HCT116 (cell line): ENCODE measurements around the gene OASL. TPM values are rescaled to one million over a fixed set of nuclear protein-coding genes. Genes with fewer than 3 reads are reported as not detected.

Experiments
- ATAC-seq: fragments of 200-7000 bp; cut with Tn5 transposase; 2 replicates; pipeline ENCODE4 v1.9.1; 2020; ENCODE audit warnings: mild to moderate bottlenecking, moderate library complexity
- BruUV-seq: library from RNA; stranded (reverse); fragments of 400-500 nt; replicated peaks from 2 replicates; lab custom pipeline; 2021; lab: Mats Ljungman, UMichigan
- CTCF ChIA-PET: fragments of 300-600 bp; sonication (Branson Sonifier 250); formaldehyde crosslinking; loops from one replicate; lab custom pipeline; 2021; ENCODE audit warnings: antibody characterized with exemption; lab: Charles Lee
- POLR2A ChIA-PET: fragments of 300-600, 350-600 bp; sonication (Branson Sonifier 250); formaldehyde crosslinking; loops from one replicate; lab custom pipeline; 2021; ENCODE audit warnings: antibody characterized with exemption; lab: Charles Lee
- RAD21 ChIA-PET, 2 experiments: fragments of 300-600 bp; sonication (Branson Sonifier 250); formaldehyde crosslinking; loops; one replicate each; lab custom pipeline; 2023; ENCODE audit warnings: low total read pairs in 2 of 2; ENCODE audit not compliant: uncharacterized antibody in 2 of 2, unreplicated experiment in 2 of 2, low non-redundant PET in 1 of 2; lab: Charles Lee
- DNase-seq: peaks from one replicate; pipeline ENCODE4 v3.0.0-alpha.2; 2010; ENCODE audit warnings: low read depth, low spot score
- H2AFZ ChIP-seq: fragments of 200-600 bp; shearing (Covaris generic), sonication (generic); 2 replicates; pipeline ENCODE4 v1.6.1; 2017; ENCODE audit warnings: low read depth, mixed run types, mixed read lengths, antibody characterized with exemption, low read length; ENCODE audit not compliant: poor library complexity, severe bottlenecking
- H3K27ac ChIP-seq: 2 replicates; pipeline ENCODE4 v1.5.1; 2012; ENCODE audit warnings: low read depth, low read length
- H3K27me3 ChIP-seq: fragments of 200-600 bp; sonication (generic); 2 replicates; pipeline ENCODE4 v1.6.1; 2016; ENCODE audit warnings: mixed run types, low read length, mixed read lengths; ENCODE audit not compliant: insufficient read depth
- H3K36me3 ChIP-seq, 2 experiments: fragments of 200-500 bp in 1 of 2; fragments of 200-600 bp in 1 of 2; sonication (Bioruptor generic) in 1 of 2; sonication (generic) in 1 of 2; 2 replicates each; pipeline versions ENCODE4 v1.5.1 to v1.6.1; 2014 to 2016; ENCODE audit warnings: low read length in 2 of 2, inconsistent platforms in 1 of 2, mixed read lengths in 1 of 2, mixed run types in 1 of 2; ENCODE audit not compliant: insufficient read depth in 2 of 2, control insufficient read depth in 1 of 2
- H3K4me1 ChIP-seq, 2 experiments: fragments of 200-600 bp in 1 of 2; sonication (generic) in 1 of 2; 2 replicates each; pipeline versions ENCODE4 v1.5.1 to v1.6.1; 2012 to 2017; ENCODE audit warnings: low read length in 2 of 2, inconsistent platforms in 1 of 2, mild to moderate bottlenecking in 1 of 2, mixed read lengths in 1 of 2, mixed run types in 1 of 2, moderate library complexity in 1 of 2; ENCODE audit not compliant: insufficient read depth in 2 of 2, control insufficient read depth in 1 of 2
- H3K4me2 ChIP-seq: fragments of 200-600 bp; sonication (generic); 2 replicates; pipeline ENCODE4 v1.6.1; 2017; ENCODE audit warnings: mixed run types, low read length, mixed read lengths
- H3K4me3 ChIP-seq, 2 experiments: fragments of 200-600 bp in 1 of 2; sonication (generic) in 1 of 2; replicated peaks in 1 of 2; 2 replicates each; pipeline ENCODE4 v1.5.1; 2011 to 2016; ENCODE audit warnings: low read length in 2 of 2, control low read depth in 1 of 2, low read depth in 1 of 2, mild to moderate bottlenecking in 1 of 2, mixed read lengths in 1 of 2, mixed run types in 1 of 2
- H3K79me2 ChIP-seq: fragments of 200-600 bp; sonication (generic); 2 replicates; pipeline ENCODE4 v1.6.1; 2017; ENCODE audit warnings: mild to moderate bottlenecking, mixed run types, low read length, moderate library complexity, mixed read lengths; ENCODE audit not compliant: insufficient read depth
- H3K9ac ChIP-seq: fragments of 200-600 bp; sonication (generic); 2 replicates; pipeline ENCODE4 v1.6.1; 2016; ENCODE audit warnings: low read length, mixed read lengths
- H3K9me2 ChIP-seq: fragments of 200-600 bp; sonication (generic), shearing (Covaris generic); 2 replicates; pipeline ENCODE4 v1.6.1; 2017; ENCODE audit warnings: mixed run types, mild to moderate bottlenecking, moderate library complexity; ENCODE audit not compliant: insufficient read depth
- H3K9me3 ChIP-seq, 2 experiments: fragments of 200-500 bp in 1 of 2; fragments of 200-600 bp in 1 of 2; sonication (Bioruptor generic) in 1 of 2; sonication (generic) in 1 of 2; 2 replicates each; pipeline ENCODE4 v1.6.1; 2014 to 2017; ENCODE audit warnings: low read length in 2 of 2, mixed read lengths in 2 of 2, inconsistent platforms in 1 of 2, low read depth in 1 of 2, mild to moderate bottlenecking in 1 of 2, mixed run types in 1 of 2, moderate library complexity in 1 of 2; ENCODE audit not compliant: control insufficient read depth in 1 of 2, insufficient read depth in 1 of 2
- H4K20me1 ChIP-seq: fragments of 200-600 bp; sonication (generic), shearing (Covaris generic); 2 replicates; pipeline ENCODE4 v1.6.1; 2017; ENCODE audit warnings: mixed run types, mild to moderate bottlenecking, moderate library complexity; ENCODE audit not compliant: insufficient read depth
- CBX3 ChIP-seq: IDR thresholded peaks from 2 replicates; pipeline ENCODE4 v1.6.1; 2012; ENCODE audit warnings: low read depth
- CEBPB ChIP-seq: IDR thresholded peaks from 2 replicates; pipeline ENCODE4 v1.6.1; 2012; ENCODE audit warnings: low read depth
- CTCF ChIP-seq, 3 experiments: fragments of 200-600 bp in 1 of 3; sonication (generic) in 1 of 3; IDR thresholded peaks in 2 of 3; conservative IDR thresholded peaks in 1 of 3; 2 replicates each; pipeline ENCODE4 v1.5.1; 2012 to 2017; ENCODE audit warnings: low read depth in 2 of 3, low read length in 2 of 3, antibody characterized with exemption in 1 of 3, borderline replicate concordance in 1 of 3, control low read depth in 1 of 3, mild to moderate bottlenecking in 1 of 3, mixed read lengths in 1 of 3, mixed run types in 1 of 3, moderate library complexity in 1 of 3; ENCODE audit not compliant: insufficient read depth in 1 of 3
- EGR1 ChIP-seq: IDR thresholded peaks from 2 replicates; pipeline ENCODE4 v1.6.1; 2012; ENCODE audit warnings: low read depth
- ELF1 ChIP-seq: IDR thresholded peaks from 2 replicates; pipeline ENCODE4 v1.6.1; 2012; ENCODE audit warnings: low read depth, borderline replicate concordance
- EZH2 ChIP-seq: fragments of 200-600 bp; sonication (generic); IDR thresholded peaks from 2 replicates; pipeline ENCODE4 v1.6.1; 2017; ENCODE audit warnings: antibody characterized with exemption, mixed run types
- MAX ChIP-seq: IDR thresholded peaks from 2 replicates; pipeline ENCODE4 v1.6.1; 2012
- POLR2A ChIP-seq: IDR thresholded peaks from 2 replicates; pipeline ENCODE4 v1.7.0; 2011; ENCODE audit warnings: borderline replicate concordance; ENCODE audit not compliant: insufficient read depth, insufficient read length; ENCODE audit errors: extremely low read depth
- RAD21 ChIP-seq: IDR thresholded peaks from 2 replicates; pipeline ENCODE4 v1.6.1; 2012; ENCODE audit warnings: low read depth, mild to moderate bottlenecking
- REST ChIP-seq: IDR thresholded peaks from 2 replicates; pipeline ENCODE4 v1.6.1; 2012; ENCODE audit warnings: low read depth
- SIN3A ChIP-seq: IDR thresholded peaks from 2 replicates; pipeline ENCODE4 v1.6.1; 2012; ENCODE audit warnings: low read depth
- SP1 ChIP-seq: IDR thresholded peaks from 2 replicates; pipeline ENCODE4 v1.6.1; 2012; ENCODE audit warnings: low read depth
- SRF ChIP-seq: IDR thresholded peaks from 2 replicates; pipeline ENCODE4 v1.6.1; 2012; ENCODE audit warnings: low read depth
- TCF7L2 ChIP-seq: IDR thresholded peaks from 2 replicates; pipeline ENCODE4 v1.7.0; 2011; ENCODE audit warnings: borderline replicate concordance, inconsistent platforms; ENCODE audit not compliant: insufficient read depth, insufficient read length; ENCODE audit errors: extremely low read depth
- YY1 ChIP-seq: IDR thresholded peaks from 2 replicates; pipeline ENCODE4 v1.6.1; 2011; ENCODE audit warnings: low read length, low read depth, moderate library complexity, mild to moderate bottlenecking; ENCODE audit not compliant: insufficient replicate concordance; ENCODE audit errors: extremely low read depth
- ZNF274 ChIP-seq: fragments of 200-500 bp; sonication (Bioruptor generic); IDR thresholded peaks from 2 replicates; pipeline ENCODE4 v1.6.1; 2014; ENCODE audit warnings: mild to moderate bottlenecking, low read depth, low read length, inconsistent platforms
- intact Hi-C: fragments of 100-400 bp; cut with micrococcal nuclease; formaldehyde crosslinking; loops from 2 replicates; pipeline ENCODE4 v1.10.0; 2022
- total RNA-seq: library from RNA; stranded (reverse); gene quantifications from one replicate; pipeline ENCODE4 v1.2.1, GENCODE V29; 2021; ENCODE audit not compliant: unreplicated experiment

The OASL gene
- total RNA-seq, 1 experiment from 2014 or later = 4.1 TPM

- no peaks in the 10 kb centered on the region for H3K27me3 ChIP-seq
- H3K9me3 ChIP-seq = no peaks in the 10 kb centered on the region
- BruUV-seq = no TSS peak
- H4K20me1 ChIP-seq = no peaks in the 10 kb centered on the region
- TF ChIP-seq SRF = no peak
- no peak for TF ChIP-seq EZH2
- no peak for TF ChIP-seq EGR1
- TF ChIP-seq TCF7L2 = no peak
- TF ChIP-seq, all 23 proteins: peak for 0
- ChIA-PET CTCF (no interaction called here), POLR2A (no interaction called here), RAD21 (no interaction called here)
- no peak overlapping the region for H3K4me3 ChIP-seq
- no peak overlapping the region for H3K4me2 ChIP-seq
- H2AFZ ChIP-seq = no peak overlapping the region
- H3K9me2 ChIP-seq = no peaks in the 10 kb centered on the region
- no peaks in the 10 kb centered on the region for H3K36me3 ChIP-seq
- no peak overlapping the region for H3K9ac ChIP-seq
- no peak overlapping the region for H3K27ac ChIP-seq
- intact Hi-C loops = no loop called here
- no peak for DNase-seq
- ATAC-seq = no peak
- no peaks in the 10 kb centered on the region for H3K4me1 ChIP-seq
- no peaks in the 10 kb centered on the region for H3K79me2 ChIP-seq
These were observed 33.1 kb upstream of the OASL start for GRCh38 chr12:121072147-121072546.

GRCh38 chr12:121069206-121069605 is 30.2 kb upstream of the OASL start:
- Histone ChIP-seq H4K20me1 (no peaks in the 10 kb centered on the region), H3K79me2 (no peaks in the 10 kb centered on the region), H3K27me3 (no peaks in the 10 kb centered on the region), H3K9me2 (no peaks in the 10 kb centered on the region), H2AFZ (no peak overlapping the region), H3K4me2 (no peak overlapping the region), H3K36me3 (no peaks in the 10 kb centered on the region), H3K4me3 (no peak overlapping the region), H3K4me1 (no peaks in the 10 kb centered on the region), H3K9ac (no peak overlapping the region)
- BruUV-seq = no TSS peak
- DNase-seq (no peak), ATAC-seq (no peak)
- intact Hi-C loops = no loop called here
- ChIA-PET CTCF (no interaction called here), RAD21 (no interaction called here), POLR2A (no interaction called here)
- no peak for TF ChIP-seq SIN3A
- no peak for TF ChIP-seq ZNF274
- no peak for TF ChIP-seq TCF7L2
- TF ChIP-seq POLR2A = no peak
- no peak for TF ChIP-seq SP1
- TF ChIP-seq CBX3 = no peak
- TF ChIP-seq YY1 = no peak
- no peak for TF ChIP-seq EGR1
- TF ChIP-seq CEBPB = no peak
- TF ChIP-seq MAX = no peak
- TF ChIP-seq SRF = no peak
- TF ChIP-seq REST = no peak
- no peak for TF ChIP-seq ELF1
- no peak for TF ChIP-seq EZH2
- no peak for TF ChIP-seq RAD21
- TF ChIP-seq CTCF (IDR thresholded peaks at IDR 0.05 in 2 of 3, conservative IDR thresholded peaks at IDR 0.05 in 1 of 3; ENCODE audit: borderline replicate concordance in 1 of 3, insufficient read depth in 1 of 3, low read depth in 2 of 3, low read length in 2 of 3) = no peak
- TF ChIP-seq, all 23 proteins: peak for 0
- Histone ChIP-seq H3K9me3 (no peaks in the 10 kb centered on the region), H3K27ac (no peak overlapping the region)
